Fibroblast of skin of left quadriceps (primary cell): ENCODE data around the gene SERP2.
A peak's percentile ranks its signal among the peaks of the same experiment; 100 is the strongest.

Source experiments
- DNase-seq, 2 experiments: peaks; one replicate each; pipeline ENCODE4 v3.0.0-alpha.2; 2013; ENCODE audit warnings: low read depth in 2 of 2

The SERP2 gene

DNA sequence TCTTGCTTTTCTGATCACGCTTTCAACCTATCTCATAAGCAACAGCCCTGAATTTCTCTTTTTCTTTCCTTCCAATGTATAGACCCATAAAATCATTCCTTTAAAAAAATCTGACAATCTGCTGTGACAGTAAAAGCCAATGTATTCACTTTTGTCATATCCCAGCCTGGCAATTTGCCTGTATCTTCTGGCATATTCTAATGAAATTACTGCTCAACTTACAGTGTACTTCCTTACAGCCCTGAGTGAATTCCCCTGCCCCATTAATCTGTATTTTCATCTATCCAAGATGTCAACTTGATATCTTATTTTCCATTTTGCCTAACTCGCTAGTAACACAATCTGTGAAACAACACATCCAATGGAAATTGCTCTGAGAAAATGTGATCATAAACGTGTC lies 18.0 kb upstream of the SERP2 start:
- DNase-seq, result no peak

GRCh38 chr13:44359983-44360375 lies 13.6 kb upstream of the SERP2 start:
- DNase-seq, result no peak

GRCh38 chr13:44362394-44363040 lies 11.1 kb upstream of the SERP2 start:
- peak in 1 of 2 experiments; percentile 18 for DNase-seq

DNA sequence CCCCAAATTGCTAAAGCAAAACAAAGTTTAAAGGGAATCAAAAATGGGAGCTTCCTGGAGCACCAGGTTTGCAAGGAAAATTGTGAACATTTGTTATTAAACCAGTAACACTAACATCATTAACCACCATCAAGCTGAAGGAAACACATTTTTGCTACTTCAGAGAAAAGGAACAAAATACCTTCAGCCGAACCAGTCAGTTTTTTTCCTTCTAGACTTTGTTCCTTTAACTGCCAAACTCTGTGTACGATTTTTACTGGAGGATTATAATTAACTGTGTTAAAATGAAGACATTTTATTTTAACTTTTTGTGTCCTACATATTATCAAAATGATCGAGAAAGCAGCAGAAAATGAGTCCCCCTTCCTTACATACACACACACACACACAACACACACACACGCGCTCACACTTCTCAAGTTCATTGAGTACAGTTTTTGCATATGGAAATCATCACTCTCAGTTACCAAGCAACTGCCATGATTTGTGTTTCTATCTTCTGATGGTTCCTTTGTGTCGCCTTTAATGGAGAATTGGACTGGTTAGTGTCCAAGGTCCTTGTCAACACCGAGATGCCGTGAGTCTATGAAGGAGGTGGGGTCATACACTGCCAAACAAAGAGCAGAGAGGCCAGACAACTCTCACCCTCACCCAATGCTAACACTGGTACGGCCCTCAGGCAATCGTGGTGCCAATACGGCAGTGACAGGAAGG lies 9.8 kb upstream of the SERP2 start:
- no peak for DNase-seq

GRCh38 chr13:44364345-44365000 lies 9.2 kb upstream of the SERP2 start:
- no peak for DNase-seq

DNA sequence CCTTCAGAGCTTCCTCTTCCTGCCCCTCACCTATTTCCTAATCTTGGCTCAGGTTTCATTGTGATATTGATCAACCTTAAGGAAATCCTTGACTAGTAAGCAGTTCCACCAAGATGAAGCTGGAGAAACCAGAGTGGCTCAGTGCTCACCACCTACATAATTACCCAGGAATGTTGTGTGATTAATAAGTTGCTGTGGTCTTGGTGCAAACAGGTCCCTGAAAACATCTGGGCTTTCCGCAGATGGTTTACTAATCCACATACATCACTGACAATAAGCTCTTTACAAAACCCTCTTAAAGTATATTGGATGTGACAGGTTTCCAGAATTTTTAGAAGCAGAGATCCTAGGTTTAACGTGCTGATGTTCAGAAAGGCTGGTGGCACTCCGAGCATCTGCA lies 8.6 kb upstream of the SERP2 start:
- DNase-seq, result peak; percentile 67 to 68

DNA sequence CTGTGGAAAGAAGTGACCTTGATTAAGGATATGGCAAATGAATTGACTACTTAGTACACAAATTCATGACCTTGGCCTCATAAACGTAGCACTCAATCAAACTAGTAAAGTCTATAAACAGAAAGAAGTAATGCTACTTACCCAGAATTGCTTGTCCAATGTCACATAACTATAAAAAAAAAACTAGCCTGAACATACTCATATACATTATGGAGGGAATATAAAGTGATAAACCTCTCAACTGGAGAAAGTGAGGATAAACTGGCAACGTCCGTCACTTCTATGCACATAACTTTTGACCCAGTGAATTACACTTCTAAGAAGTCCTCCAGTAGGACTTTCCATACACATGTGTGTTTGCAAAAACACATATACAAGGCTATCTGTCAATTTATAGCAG lies 7.7 kb upstream of the SERP2 start:
- no peak for DNase-seq

DNA sequence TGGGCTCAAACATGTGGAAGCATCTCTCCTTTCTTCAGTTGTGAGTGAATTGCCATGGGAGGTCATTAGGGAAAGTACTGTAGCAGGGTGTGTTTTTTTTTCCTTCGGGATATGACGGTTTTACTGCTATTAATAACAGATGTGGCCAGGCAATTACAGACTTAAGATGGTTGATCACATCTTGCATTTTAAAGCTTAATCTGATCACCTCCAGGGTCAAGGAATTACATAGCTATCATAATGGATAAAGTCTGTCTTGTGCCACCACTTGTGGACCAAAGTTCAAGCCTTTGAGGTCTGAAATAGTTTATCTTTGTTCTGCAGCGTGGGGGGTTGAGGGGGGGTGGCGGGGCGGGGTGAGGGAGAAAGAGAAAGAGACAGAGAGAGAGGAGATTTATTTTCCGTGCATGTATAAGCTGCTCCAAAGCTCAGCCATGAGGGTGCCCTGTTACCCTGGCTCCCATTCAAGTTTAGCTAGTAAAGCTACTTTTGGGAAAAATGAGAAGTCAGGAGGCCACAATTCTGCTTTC lies 5.5 kb upstream of the SERP2 start:
- peak; percentile 85 to 86 for DNase-seq

GRCh38 chr13:44368599-44369368 lies 4.8 kb upstream of the SERP2 start:
- DNase-seq, result no peak

DNA sequence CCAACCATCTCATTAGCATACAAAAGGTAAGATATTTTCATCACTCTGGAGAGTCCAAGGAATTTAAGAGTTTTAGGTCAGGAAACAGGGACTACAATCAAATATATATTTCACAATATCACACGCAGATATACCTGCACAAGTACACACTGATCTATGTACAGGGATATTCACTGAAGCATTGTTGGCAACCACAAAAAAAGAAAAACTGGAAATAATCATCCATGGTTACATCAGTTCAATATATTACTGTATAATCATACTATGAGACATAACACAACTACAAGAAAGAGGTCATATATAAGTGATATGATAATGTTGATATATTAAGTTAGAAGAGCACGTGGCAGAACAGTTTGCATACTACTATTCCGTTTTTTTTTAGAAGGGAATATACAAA lies 2.2 kb upstream of the SERP2 start:
- no peak for DNase-seq

DNA sequence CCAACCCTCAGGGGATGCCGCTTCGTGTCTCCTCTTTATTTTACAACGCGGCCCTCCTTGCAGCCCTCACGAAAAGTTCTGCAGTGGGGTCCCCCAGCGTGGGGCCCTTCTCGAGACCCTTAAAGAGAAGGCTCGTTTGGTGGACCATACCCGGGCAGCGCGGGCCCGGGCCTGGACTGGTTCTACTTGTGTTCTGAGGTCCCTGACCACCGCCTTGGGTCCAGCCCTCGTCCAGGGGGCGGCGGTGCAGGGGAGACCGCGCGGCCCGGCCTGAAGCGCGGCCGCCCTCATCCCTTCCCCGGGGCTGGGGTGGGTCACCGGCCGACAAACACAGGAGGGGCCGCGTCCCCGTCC lies 400 bp upstream of the SERP2 start:
- DNase-seq, result no peak

DNA sequence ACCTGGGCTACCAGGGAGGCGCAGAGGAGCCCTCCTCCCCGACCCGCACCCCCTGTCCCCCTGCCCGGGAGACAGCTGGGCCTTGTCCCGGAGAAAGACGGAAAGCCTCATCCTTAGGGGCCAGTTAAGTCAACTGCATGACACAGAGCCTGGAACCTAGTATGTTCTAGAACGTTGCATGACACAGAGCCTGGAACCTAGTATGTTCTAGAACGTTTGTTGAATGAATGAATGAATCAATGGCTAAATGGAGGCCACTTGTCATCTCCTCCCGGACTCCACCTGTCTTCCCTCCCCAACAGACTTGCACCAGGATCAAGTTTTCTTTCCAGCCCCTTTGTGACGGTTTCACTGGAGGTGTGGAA lies 706 bp downstream of the SERP2 start:
- no peak for DNase-seq

DNA sequence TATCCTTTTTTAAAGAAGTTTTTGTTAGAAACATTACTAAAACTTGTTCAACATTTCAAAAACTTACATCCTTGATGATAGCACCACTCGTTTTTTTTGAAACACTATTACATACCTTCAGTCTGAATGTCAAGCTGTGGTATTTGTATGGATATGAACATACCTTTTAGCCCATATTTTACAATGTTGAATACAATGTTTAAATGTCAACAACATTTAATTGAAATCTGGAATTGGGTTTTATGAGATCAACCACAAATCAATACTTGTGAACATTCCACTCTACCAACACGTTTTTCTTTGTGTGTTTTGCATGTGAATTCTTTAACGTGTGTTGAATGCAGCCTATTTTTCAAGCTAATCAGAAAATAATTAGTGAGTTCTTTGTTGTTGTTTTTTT lies 4.7 kb downstream of the SERP2 start:
- DNase-seq, result no peak

- no peak for DNase-seq
Measured at GRCh38 chr13:44379885-44380284, 6.3 kb downstream of the SERP2 start.

DNA sequence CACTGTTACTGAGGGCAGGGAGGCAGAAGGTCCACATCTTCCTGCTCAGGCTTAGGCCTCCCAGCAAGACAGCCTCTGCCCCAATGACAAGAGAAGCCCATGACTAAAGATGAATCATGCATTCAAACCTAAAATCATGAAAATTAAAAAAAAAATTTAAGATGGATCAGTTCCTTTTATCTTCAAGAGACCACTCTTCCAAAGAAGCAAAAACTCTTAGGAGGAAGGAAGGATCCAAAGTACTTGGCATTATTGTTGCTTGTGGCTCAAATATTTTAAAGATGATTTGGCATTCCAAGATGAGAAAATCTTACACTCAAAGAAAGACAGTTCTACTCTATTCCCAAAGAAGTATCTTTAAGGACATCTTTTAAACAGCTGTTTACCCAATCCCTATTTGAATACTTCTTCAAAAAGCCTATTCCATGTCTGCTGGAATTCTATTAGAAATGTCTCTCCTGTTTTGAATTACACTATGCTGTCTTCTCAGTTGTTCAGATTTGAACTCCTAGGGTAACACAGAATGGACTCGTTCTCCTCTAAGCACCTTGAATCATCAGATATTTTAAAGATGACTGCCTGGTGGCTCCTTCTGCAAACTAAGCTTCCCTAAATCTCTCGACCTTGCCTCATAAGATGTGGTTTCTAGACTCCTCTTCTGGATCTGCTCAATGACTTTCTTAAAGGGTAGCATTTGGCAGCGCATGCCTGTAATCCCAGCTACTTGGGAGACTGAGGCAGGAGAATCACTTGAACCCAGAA lies 7.0 kb downstream of the SERP2 start:
- DNase-seq, result peak; percentile 52 to 60

DNA sequence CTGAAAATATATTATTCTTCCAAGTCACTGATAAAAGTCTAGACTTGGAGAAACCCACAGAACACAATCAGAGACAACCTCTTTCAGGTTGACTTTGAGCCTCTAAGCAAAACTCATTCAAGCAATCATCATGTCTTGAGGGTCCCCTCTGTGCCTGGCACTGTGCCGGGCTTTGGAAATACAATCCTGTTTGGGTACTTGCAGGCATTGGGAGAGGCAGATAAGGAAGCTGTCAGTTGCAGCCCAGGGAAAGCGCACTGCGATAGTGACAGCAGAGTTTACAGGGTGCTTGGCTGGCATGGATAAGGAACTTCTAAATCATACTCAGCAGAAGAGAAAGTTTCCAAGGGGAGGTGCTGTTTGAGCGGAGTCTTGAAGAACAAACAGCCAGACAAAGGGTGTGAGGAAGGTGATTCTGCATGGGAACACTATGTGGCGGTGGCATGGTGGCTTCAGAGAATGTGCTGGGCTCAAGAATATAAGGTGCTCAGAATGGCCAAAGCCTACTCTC lies 9.1 kb downstream of the SERP2 start:
- DNase-seq, result no peak

GRCh38 chr13:44383945-44384344 lies 10.3 kb downstream of the SERP2 start:
- no peak for DNase-seq

- no peak for DNase-seq
Measured at GRCh38 chr13:44384778-44385177, 11.2 kb downstream of the SERP2 start.

DNA sequence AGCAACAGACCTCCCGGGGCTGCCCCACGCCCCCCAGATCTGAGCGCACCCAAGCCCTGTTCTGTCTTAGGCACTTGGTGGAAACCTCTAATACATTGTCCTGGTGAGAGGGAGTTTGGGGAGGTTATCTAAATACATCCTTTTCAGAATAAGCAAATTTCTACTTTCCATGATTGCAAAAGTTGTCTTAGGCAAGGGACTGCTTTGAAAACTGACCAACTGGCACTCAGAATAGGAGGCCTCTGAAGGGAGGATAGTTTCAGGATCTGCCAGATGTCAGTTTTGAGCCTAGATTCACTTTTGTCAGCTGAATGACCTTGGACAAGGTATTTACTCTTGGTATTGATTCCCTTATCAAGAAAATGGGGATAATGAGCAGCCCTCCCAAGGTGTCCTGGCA lies 11.8 kb downstream of the SERP2 start:
- DNase-seq, result no peak

DNA sequence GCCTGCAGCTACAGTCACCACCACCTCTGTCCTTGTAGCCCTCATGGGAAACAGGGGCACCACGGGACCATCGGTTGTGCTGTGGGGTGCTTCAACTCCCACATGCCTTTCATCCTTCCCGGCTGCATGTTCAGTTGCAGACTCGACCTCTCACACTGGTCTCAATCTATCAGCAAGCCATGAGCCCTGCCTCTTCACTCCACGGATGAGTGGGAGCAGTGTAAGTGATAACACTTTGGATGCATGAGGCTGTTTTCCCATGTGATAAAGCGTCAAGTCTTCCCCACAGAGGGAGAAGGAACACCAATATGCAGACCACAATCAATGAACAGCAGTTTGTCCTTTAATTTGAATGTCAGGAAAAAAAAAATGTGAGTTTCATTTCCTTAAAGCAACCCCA lies 12.2 kb downstream of the SERP2 start:
- DNase-seq, result no peak

GRCh38 chr13:44386913-44387556 lies 13.4 kb downstream of the SERP2 start:
- no peak for DNase-seq
